IPS DF 19.7 (cell line): ENCODE measurements around the gene PLA2G4A.

Source experiments
- DNase-seq: peaks from one replicate; pipeline ENCODE4 v3.0.0-alpha.2; 2013; ENCODE audit warnings: low read depth, low spot score

The PLA2G4A gene

GRCh38 chr1:186828611-186829454 is at the start of gene PLA2G4A:
TSS of gene PLA2G4A (plus strand) at chr1:186828949. CDS start at chr1:186854355, 25,406 bp downstream.
- peak; percentile 30 for DNase-seq

GRCh38 chr1:186780076-186780475 is 48.7 kb upstream of the PLA2G4A start:
- no peak for DNase-seq

- DNase-seq = no peak
Measured at GRCh38 chr1:186781730-186782129, 47.0 kb upstream of the PLA2G4A start.

GRCh38 chr1:186782791-186783190 is 46.0 kb upstream of the PLA2G4A start:
- DNase-seq = no peak

- no peak for DNase-seq
Measured at GRCh38 chr1:186783193-186783592, 45.6 kb upstream of the PLA2G4A start.

GRCh38 chr1:186785503-186785902 is 43.2 kb upstream of the PLA2G4A start:
- DNase-seq = no peak

- DNase-seq = no peak
Measured at GRCh38 chr1:186790101-186790500, 38.6 kb upstream of the PLA2G4A start.

- no peak for DNase-seq
Measured at GRCh38 chr1:186792870-186793581, 35.7 kb upstream of the PLA2G4A start.

GRCh38 chr1:186793582-186793927 is 35.2 kb upstream of the PLA2G4A start:
- no peak for DNase-seq

GRCh38 chr1:186798960-186799688 is 29.6 kb upstream of the PLA2G4A start:
- DNase-seq = no peak

GRCh38 chr1:186799689-186800054 is 29.1 kb upstream of the PLA2G4A start:
- DNase-seq = no peak

- DNase-seq = no peak
Measured at GRCh38 chr1:186802388-186802787, 26.4 kb upstream of the PLA2G4A start.

- no peak for DNase-seq
Measured at GRCh38 chr1:186804679-186805078, 24.1 kb upstream of the PLA2G4A start.

GRCh38 chr1:186806477-186806876 is 22.3 kb upstream of the PLA2G4A start:
- peak; percentile 15 for DNase-seq

- no peak for DNase-seq
Measured at GRCh38 chr1:186807163-186807562, 21.6 kb upstream of the PLA2G4A start.

- DNase-seq = no peak
Measured at GRCh38 chr1:186811892-186812291, 16.9 kb upstream of the PLA2G4A start.

GRCh38 chr1:186812570-186812969 is 16.2 kb upstream of the PLA2G4A start:
- DNase-seq = no peak

GRCh38 chr1:186813420-186813819 is 15.3 kb upstream of the PLA2G4A start:
- DNase-seq = no peak

GRCh38 chr1:186819126-186819525 is 9.6 kb upstream of the PLA2G4A start:
- no peak for DNase-seq

- no peak for DNase-seq
Measured at GRCh38 chr1:186819563-186819962, 9.2 kb upstream of the PLA2G4A start.

- no peak for DNase-seq
Measured at GRCh38 chr1:186829686-186830587, 1.2 kb downstream of the PLA2G4A start.
